HepG2 (cell line): ENCODE data around the gene CA10. TPM values are rescaled to one million over a fixed set of nuclear protein-coding genes. Genes with fewer than 3 reads are reported as not detected.

Experiments
- BORCS8-MEF2B ChIP-seq: sonication (generic); formaldehyde crosslinking; IDR thresholded peaks from 2 replicates; pipeline ENCODE4 v1.8.0; 2022; ENCODE audit warnings: mild to moderate bottlenecking, missing genetic modification reagents
- FOXA1 ChIP-seq, 2 experiments: fragments of 450-650 bp in 1 of 2; sonication (generic) in 1 of 2; formaldehyde crosslinking in 1 of 2; IDR thresholded peaks; 2 replicates each; pipeline versions ENCODE4 v1.4.0 to v1.6.1; 2016 to 2020; ENCODE audit warnings: missing genetic modification reagents in 1 of 2
- FOXA3 ChIP-seq: IDR thresholded peaks from 2 replicates; pipeline ENCODE4 v1.6.1; 2016; ENCODE audit warnings: missing genetic modification reagents, missing compliant biosample characterization
- HNF1A ChIP-seq, 2 experiments: sonication (generic) in 1 of 2; formaldehyde crosslinking in 1 of 2; IDR thresholded peaks; 2 replicates each; pipeline versions ENCODE4 v1.4.0 to v1.6.1; 2016 to 2020; ENCODE audit warnings: borderline replicate concordance in 1 of 2, low read depth in 1 of 2, mild to moderate bottlenecking in 1 of 2, missing genetic modification reagents in 1 of 2
- KMT2B ChIP-seq: IDR thresholded peaks from 2 replicates; pipeline ENCODE4 v1.6.1; 2016; ENCODE audit warnings: missing genetic modification reagents, missing compliant biosample characterization
- NR2F6 ChIP-seq, 2 experiments: IDR thresholded peaks; 2 replicates each; pipeline ENCODE4 v1.6.1; 2016; ENCODE audit warnings: antibody characterized with exemption in 1 of 2, mild to moderate bottlenecking in 1 of 2
- PHF8 ChIP-seq: sonication (generic); formaldehyde crosslinking; IDR thresholded peaks from 2 replicates; pipeline ENCODE4 v1.5.0; 2020; ENCODE audit warnings: missing genetic modification reagents
- RBM22 ChIP-seq: fragments of 200-400 bp; formaldehyde crosslinking; optimal IDR thresholded peaks from 2 replicates; pipeline ENCODE3; 2017; ENCODE audit warnings: mild to moderate bottlenecking, low read length, moderate library complexity
- RFX5 ChIP-seq: IDR thresholded peaks from 2 replicates; pipeline ENCODE4 v1.6.1; 2011; ENCODE audit warnings: low read depth, low read length, improper control_type of control experiment
- TFAP4 ChIP-seq: sonication (generic); IDR thresholded peaks from 2 replicates; pipeline ENCODE4 v1.6.1; 2016; ENCODE audit warnings: low read depth, borderline replicate concordance
- ZBTB10 ChIP-seq: sonication (generic); formaldehyde crosslinking; IDR thresholded peaks from 2 replicates; pipeline ENCODE4 v1.4.0; 2020; ENCODE audit warnings: missing genetic modification reagents, borderline replicate concordance
- ZC3H13 ChIP-seq: sonication (generic); formaldehyde crosslinking; IDR thresholded peaks from 2 replicates; pipeline ENCODE4 v1.8.1; 2023; ENCODE audit warnings: mild to moderate bottlenecking, missing genetic modification reagents, moderate library complexity
- ZNF232 ChIP-seq: sonication (generic); formaldehyde crosslinking; IDR thresholded peaks from 2 replicates; pipeline ENCODE4 v1.4.0; 2020; ENCODE audit warnings: missing genetic modification reagents, borderline replicate concordance
- ZNF331 ChIP-seq: sonication (generic); formaldehyde crosslinking; IDR thresholded peaks from 2 replicates; pipeline ENCODE4 v1.4.0; 2020; ENCODE audit warnings: missing genetic modification reagents
- ZNF576 ChIP-seq: sonication (generic); formaldehyde crosslinking; IDR thresholded peaks from 2 replicates; pipeline ENCODE4 v1.4.0; 2020; ENCODE audit warnings: mild to moderate bottlenecking, missing genetic modification reagents
- ZNF766 ChIP-seq: sonication (generic); formaldehyde crosslinking; IDR thresholded peaks from 2 replicates; pipeline ENCODE4 v1.5.0; 2020; ENCODE audit warnings: missing genetic modification reagents, borderline replicate concordance
- ZNF768 ChIP-seq: sonication (generic); formaldehyde crosslinking; IDR thresholded peaks from 2 replicates; pipeline ENCODE4 v1.4.0; 2020; ENCODE audit warnings: missing genetic modification reagents
- polyA plus RNA-seq, 8 experiments: library from polyadenylated mRNA; depleted of rRNA in 3 of 8; stranded (reverse) in 7 of 8; unstranded in 1 of 8; fragments of >200 nt; fragmentation: Illumina TruSeq in 4 of 8; extraction: Trizol in 4 of 8; gene quantifications; 2 replicates each; pipeline versions ENCODE4 v1.2.1 to v1.2.3, GENCODE V29; 2011 to 2016; ENCODE audit warnings: low read depth in 4 of 8, missing spikeins in 1 of 8, mixed read lengths in 1 of 8; ENCODE audit not compliant: insufficient read depth in 1 of 8
- total RNA-seq, 5 experiments: library from RNA; depleted of rRNA; stranded (reverse); fragments of >200 nt; fragmentation: Illumina TruSeq; extraction: Trizol; gene quantifications; 2 replicates each; pipeline ENCODE4 v1.2.3, GENCODE V29; 2016; ENCODE audit warnings: low read depth in 1 of 5

CA10 gene
- total and polyA plus RNA-seq, 2 of the 13 experiments (the other 11 are each of a cell fraction or from before 2014, with no cell fraction given) = not detected

GRCh38 chr17:51997723-51998122 lies 160.8 kb downstream of the CA10 start (continued):
- TF ChIP-seq HNF1A (IDR thresholded peaks at IDR 0.05; ENCODE audit: low read depth) (no peak), HNF1A (CRISPR knock-in tag; IDR thresholded peaks at IDR 0.05; ENCODE audit: borderline replicate concordance) (no peak), BORCS8-MEF2B (no peak), ZNF331 (CRISPR knock-in tag) (0 out of 2 replicates have a peak, but pooled peaks have one; percentile 35), RBM22 (no peak), TFAP4 (no peak), ZC3H13 (CRISPR knock-in tag) (no peak), ZNF576 (CRISPR knock-in tag) (no peak), FOXA1 (IDR thresholded peaks at IDR 0.05) (no peak), FOXA1 (CRISPR knock-in tag; IDR thresholded peaks at IDR 0.05) (peak; percentile 89), NR2F6 (IDR thresholded peaks at IDR 0.05) (peak; percentile 84), NR2F6 (CRISPR knock-in tag; IDR thresholded peaks at IDR 0.05) (peak; percentile 87), PHF8 (CRISPR knock-in tag) (no peak), ZNF768 (CRISPR knock-in tag) (no peak), FOXA3 (CRISPR knock-in tag) (peak; percentile 81), ZNF232 (CRISPR knock-in tag) (no peak), KMT2B (CRISPR knock-in tag) (no peak), ZNF766 (no peak), RFX5 (no peak), ZBTB10 (CRISPR knock-in tag) (no peak)
